ENCODE measurements around the gene PARD3.

PARD3 gene

GRCh38 chr10:34229917-34230316, 585.2 kb downstream of the PARD3 start:
- no peak for DNase-seq

GRCh38 chr10:34228066-34228465, 587.0 kb downstream of the PARD3 start:
- no peak for DNase-seq

- no peak for DNase-seq
These were observed 590.5 kb downstream of the PARD3 start for GRCh38 chr10:34224639-34225038.

GRCh38 chr10:34223658-34224057, 591.4 kb downstream of the PARD3 start:
- DNase-seq, result no peak

GRCh38 chr10:34222359-34222758, 592.7 kb downstream of the PARD3 start:
- DNase-seq, result no peak

GRCh38 chr10:34219753-34220548, 595.1 kb downstream of the PARD3 start:
- DNase-seq, result no peak

- no peak for DNase-seq
These were observed 597.6 kb downstream of the PARD3 start for GRCh38 chr10:34217524-34217923.

- DNase-seq, result no peak
These were observed 598.6 kb downstream of the PARD3 start for GRCh38 chr10:34216348-34216945.

- no peak for DNase-seq
These were observed 601.3 kb downstream of the PARD3 start for GRCh38 chr10:34213805-34214197.

GRCh38 chr10:34213193-34213804, 601.8 kb downstream of the PARD3 start:
- DNase-seq, result no peak

- no peak for DNase-seq
These were observed 607.8 kb downstream of the PARD3 start for GRCh38 chr10:34207343-34207742.

- DNase-seq, result no peak
These were observed 608.2 kb downstream of the PARD3 start for GRCh38 chr10:34206935-34207268.

- no peak for DNase-seq
These were observed 608.8 kb downstream of the PARD3 start for GRCh38 chr10:34206078-34206934.

GRCh38 chr10:34205452-34205851, 609.6 kb downstream of the PARD3 start:
- peak; percentile 45 for DNase-seq

- DNase-seq, result no peak
These were observed 611.0 kb downstream of the PARD3 start for GRCh38 chr10:34203966-34204630.

- no peak for DNase-seq
These were observed 614.7 kb downstream of the PARD3 start for GRCh38 chr10:34200355-34200901.

GRCh38 chr10:34198953-34199352, 616.1 kb downstream of the PARD3 start:
- no peak for DNase-seq

GRCh38 chr10:34196058-34196433, 619.0 kb downstream of the PARD3 start:
- no peak for DNase-seq

GRCh38 chr10:34195364-34196057, 619.6 kb downstream of the PARD3 start:
- DNase-seq, result no peak

GRCh38 chr10:34193931-34194626, 621.0 kb downstream of the PARD3 start:
- DNase-seq, result no peak

GRCh38 chr10:34192646-34193045, 622.5 kb downstream of the PARD3 start:
- no peak for DNase-seq

Measured in suppressor macrophage treated with lipopolysaccharide for 4 hours (primary cell).